A549 (cell line): ENCODE measurements around the gene C1orf35. TPM values are rescaled to one million over a fixed set of nuclear protein-coding genes. Genes with fewer than 3 reads are reported as not detected.

Source experiments
- ATAC-seq, 2 experiments: fragments of 200-7000 bp in 1 of 2; fragments of >200 bp in 1 of 2; cut with Nextera tagmentation in 1 of 2; cut with Tn5 transposase in 1 of 2; 3 replicates each; pipeline versions ENCODE4 v1.8.0 to v1.9.1; 2018 to 2020; ENCODE audit warnings: mild to moderate bottlenecking in 1 of 2, moderate library complexity in 1 of 2
- CTCF ChIA-PET: fragments of 300-600 bp; sonication (Branson Sonifier 250); formaldehyde crosslinking; extraction: SDS; loops from one replicate; lab custom pipeline; 2021; ENCODE audit warnings: antibody characterized with exemption, inconsistent platforms; lab: Yijun Ruan, JAX
- POLR2A ChIA-PET: fragments of 350-600 bp; formaldehyde crosslinking; extraction: SDS; loops from one replicate; lab custom pipeline; 2021; ENCODE audit warnings: antibody characterized with exemption, inconsistent platforms; lab: Yijun Ruan, JAX
- DNase-seq, 2 experiments: peaks; one replicate each; pipeline versions ENCODE4 v3.0.0 to v3.0.0-alpha.2; 2011 to 2016; ENCODE audit warnings: low read depth in 1 of 2, low spot score in 1 of 2
- FAIRE-seq: peaks from 2 replicates; lab custom pipeline; 2011; peaks lifted over from hg19 to GRCh38; lab: Jason Lieb, UNC
- H3K27ac ChIP-seq, 2 experiments: fragments of >200 bp; sonication (Bioruptor Twin); formaldehyde crosslinking; 3 replicates each; pipeline ENCODE4 v1.5.1; 2016 to 2017
- H3K4me1 ChIP-seq: fragments of >200 bp; sonication (Bioruptor Twin); formaldehyde crosslinking; 3 replicates; pipeline ENCODE4 v1.6.1; 2016
- H3K4me2 ChIP-seq: fragments of >200 bp; sonication (Bioruptor Twin); formaldehyde crosslinking; 3 replicates; pipeline ENCODE4 v1.6.1; 2016
- H3K4me3 ChIP-seq: fragments of >200 bp; sonication (Bioruptor Twin); formaldehyde crosslinking; 3 replicates; pipeline ENCODE4 v1.5.1; 2016
- H3K9me3 ChIP-seq: fragments of >200 bp; sonication (Bioruptor Twin); formaldehyde crosslinking; 3 replicates; pipeline ENCODE4 v1.6.1; 2016
- CBX2 ChIP-seq: fragments of 200-600 bp; sonication (generic); IDR thresholded peaks from 2 replicates; pipeline ENCODE4 v1.6.1; 2016; ENCODE audit warnings: low read depth, mild to moderate bottlenecking, borderline replicate concordance
- CBX8 ChIP-seq: fragments of 200-600 bp; sonication (generic); IDR thresholded peaks from 2 replicates; pipeline ENCODE4 v1.6.1; 2016
- CEBPB ChIP-seq, 2 experiments: fragments of >200 bp in 1 of 2; sonication (Bioruptor Twin) in 1 of 2; formaldehyde crosslinking in 1 of 2; IDR thresholded peaks; 2 replicates each; pipeline ENCODE4 v1.6.1; 2012 to 2016
- CHD4 ChIP-seq: fragments of 200-600 bp; sonication (generic); IDR thresholded peaks from 2 replicates; pipeline ENCODE4 v1.6.1; 2016; ENCODE audit warnings: antibody characterized with exemption, mild to moderate bottlenecking, borderline replicate concordance
- EHMT2 ChIP-seq: fragments of 200-600 bp; sonication (generic); IDR thresholded peaks from 2 replicates; pipeline ENCODE4 v1.6.1; 2016; ENCODE audit warnings: antibody characterized with exemption, low read depth, mild to moderate bottlenecking, moderate library complexity
- ESRRA ChIP-seq: fragments of 150-350 bp; IDR thresholded peaks from 2 replicates; pipeline ENCODE4 v1.6.1; 2014; ENCODE audit warnings: mild to moderate bottlenecking, low read length, borderline replicate concordance
- MYC ChIP-seq: IDR thresholded peaks from 2 replicates; pipeline ENCODE4 v1.6.1; 2012; ENCODE audit warnings: mild to moderate bottlenecking, inconsistent platforms, low read length, improper control_type of control experiment, borderline replicate concordance
- NPAS2 ChIP-seq: fragments of 250-450 bp; sonication (Bioruptor Pico); IDR thresholded peaks from 2 replicates; pipeline ENCODE4 v1.8.0; 2022; ENCODE audit warnings: mild to moderate bottlenecking, moderate library complexity, borderline replicate concordance
- RAD21 ChIP-seq, 2 experiments: fragments of >200 bp in 1 of 2; sonication (Bioruptor Twin) in 1 of 2; formaldehyde crosslinking in 1 of 2; IDR thresholded peaks in 1 of 2; conservative IDR thresholded peaks in 1 of 2; 2 replicates in 1 of 2; 3 replicates in 1 of 2; pipeline ENCODE4 v1.6.1; 2012 to 2018; ENCODE audit warnings: inconsistent platforms in 1 of 2
- RARB ChIP-seq: fragments of 250-450 bp; sonication (Bioruptor Pico); IDR thresholded peaks from 2 replicates; pipeline ENCODE4 v1.8.0; 2021; ENCODE audit warnings: mild to moderate bottlenecking, moderate library complexity
- RCOR1 ChIP-seq: fragments of 150-350 bp; IDR thresholded peaks from 2 replicates; pipeline ENCODE4 v1.6.1; 2014; ENCODE audit warnings: antibody characterized with exemption, low read length, low read depth
- RFX5 ChIP-seq: fragments of 450-650 bp; IDR thresholded peaks from 2 replicates; pipeline ENCODE4 v1.7.1; 2014; ENCODE audit warnings: antibody characterized with exemption, mild to moderate bottlenecking, moderate library complexity
- RNF2 ChIP-seq: fragments of 200-600 bp; sonication (generic); IDR thresholded peaks from 2 replicates; pipeline ENCODE4 v1.6.1; 2016; ENCODE audit warnings: low read depth, mild to moderate bottlenecking, antibody characterized with exemption, moderate library complexity, borderline replicate concordance
- SMC3 ChIP-seq: fragments of >200 bp; sonication (Bioruptor Twin); formaldehyde crosslinking; IDR thresholded peaks from 3 replicates; pipeline ENCODE4 v1.6.1; 2018; ENCODE audit warnings: inconsistent platforms
- TP53 ChIP-seq: fragments of 250-450 bp; sonication (Bioruptor Pico); IDR thresholded peaks from 2 replicates; pipeline ENCODE4 v1.5.0; 2021; ENCODE audit warnings: mild to moderate bottlenecking, moderate library complexity
- ZC3H11A ChIP-seq: fragments of 450-650 bp; IDR thresholded peaks from 2 replicates; pipeline ENCODE4 v1.6.1; 2014; ENCODE audit warnings: antibody characterized with exemption, mild to moderate bottlenecking
- WGBS: methylation state at CpG from one replicate; pipeline ENCODE4 v1.1.6; 2017; ENCODE audit errors: missing lambda C conversion rate; 5-methylcytosine and 5-hydroxymethylcytosine counted together
- polyA plus RNA-seq, 4 experiments: library from polyadenylated mRNA; depleted of rRNA in 3 of 4; stranded (reverse); fragments of >200 nt; fragmentation: RNase III in 1 of 4; extraction: RNeasy Plus Mini Kit Qiagen cat#74134 plus additional on column Dnase treatment in 1 of 4; gene quantifications; 2 replicates in 3 of 4; 3 replicates in 1 of 4; pipeline ENCODE4 v1.2.3, GENCODE V29; 2011 to 2017
- TF ChIP-seq, protein P1 (sequence below): fragments of 250-450 bp; sonication (Bioruptor Pico); IDR thresholded peaks from 2 replicates; pipeline ENCODE4 v1.5.0; 2021; ENCODE audit warnings: mild to moderate bottlenecking, moderate library complexity, borderline replicate concordance
- TF ChIP-seq, protein P2 (sequence below): fragments of 150-350 bp; IDR thresholded peaks from 2 replicates; pipeline ENCODE4 v1.6.1; 2014; ENCODE audit warnings: low read depth, mild to moderate bottlenecking, low read length
- TF ChIP-seq, protein P3 (sequence below): fragments of >200 bp; sonication (Bioruptor Twin); formaldehyde crosslinking; IDR thresholded peaks from 3 replicates; pipeline ENCODE4 v1.5.1; 2016

C1orf35 gene
- polyA plus RNA-seq, 2 of the 4 experiments (the other 2 are of a cell fraction), result 9.8 to 28.9 TPM

DNA sequence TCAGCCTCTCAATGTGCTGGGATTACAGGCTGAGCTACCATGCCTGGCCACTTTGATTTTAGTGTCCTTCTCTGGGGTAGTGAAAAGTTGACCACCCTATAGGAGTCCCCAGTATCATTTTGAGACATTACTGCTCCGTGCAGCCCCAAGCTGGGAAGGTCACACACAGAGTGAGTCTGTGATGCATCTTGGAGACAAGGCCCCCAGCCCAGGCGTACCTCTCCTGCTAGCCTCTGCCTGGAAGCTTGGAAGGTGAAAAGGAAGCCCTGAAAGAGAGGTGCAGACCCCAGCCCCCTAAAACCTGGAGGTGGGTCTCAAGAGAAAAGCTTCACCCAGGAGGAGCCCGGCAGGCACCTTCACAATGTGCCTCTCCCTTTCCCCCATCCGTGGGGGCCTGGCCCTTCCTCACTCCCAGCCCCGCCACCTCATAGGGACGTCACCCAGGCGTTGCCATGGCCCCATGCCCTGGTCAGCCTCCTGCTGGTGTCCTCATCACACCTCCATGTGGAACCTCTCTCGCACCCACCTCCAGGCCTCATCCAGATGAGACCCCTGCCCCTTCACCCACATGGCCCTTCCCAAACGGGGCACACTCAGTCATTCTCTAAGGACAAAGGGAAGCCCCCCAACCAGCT is 26.2 kb downstream of the C1orf35 start:
- CTCF ChIA-PET, result interaction anchor here (0.6 to 2.8 kb wide), 6 partner anchors 17 to 1744 kb away, joined by 3 to 13 read pairs (median 3); no protein-coding TSS in a partner anchor
- DNase-seq, result no peak

DNA sequence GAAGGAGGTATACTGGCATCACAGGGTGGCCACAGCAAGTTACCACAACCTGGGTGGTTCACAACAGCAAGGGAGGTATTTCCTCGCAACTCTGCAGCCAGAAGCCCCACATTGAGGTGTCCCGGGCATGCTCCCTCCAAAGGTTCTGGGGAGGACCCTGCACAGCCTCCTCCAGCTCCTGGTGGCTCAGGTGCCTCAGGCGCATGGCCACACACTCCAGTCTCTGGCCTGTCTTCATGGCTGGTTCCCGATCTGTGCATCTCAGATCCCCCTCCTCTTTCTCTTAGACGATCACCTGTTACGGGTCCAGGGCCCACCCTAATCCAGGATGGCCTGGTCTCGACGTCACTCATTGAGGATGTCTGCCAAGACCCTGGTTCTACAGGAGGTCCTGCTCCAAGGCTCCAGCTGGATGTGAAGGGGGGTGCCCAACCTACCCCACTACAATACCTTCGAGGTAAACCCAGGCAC is 27.3 kb downstream of the C1orf35 start:
- no peaks in the 10 kb centered on the region for H3K9me3 ChIP-seq
- ChIA-PET POLR2A (no interaction called here), CTCF (interaction anchor here (1.1 kb wide), 1 partner anchor 16 kb away, joined by 3 read pairs; no protein-coding TSS in a partner anchor)
- DNase-seq, result no peak
- no peak overlapping the region for H3K4me2 ChIP-seq
- ATAC-seq, result no peak
- no peak for FAIRE-seq
- H3K4me1 ChIP-seq, result peaks cover under 1% of the 10 kb centered on the region; the same call in 1 of the 3 replicates
- no peak for TF ChIP-seq RARB
- no peak overlapping the region for H3K27ac ChIP-seq
- WGBS, result 83% methylated on average over 8 of the region's 9 CpGs
- H3K4me3 ChIP-seq, result no peak overlapping the region

More for the DNA sequence above, 26.2 kb downstream of the C1orf35 start:
- Histone ChIP-seq H3K4me1 (peaks cover 6% of the 10 kb centered on the region; the same call in 1 of the 3 replicates), H3K9me3 (no peaks in the 10 kb centered on the region), H3K4me3 (no peak overlapping the region)
- FAIRE-seq (no peak), ATAC-seq (no peak)
- 84% methylated on average over 9 of the region's 9 CpGs for WGBS
- POLR2A ChIA-PET, result no interaction called here
- TF ChIP-seq CHD4 (no peak), CEBPB (IDR thresholded peaks at IDR 0.05) (no peak), ZC3H11A (no peak), ESRRA (no peak), RAD21 (conservative IDR thresholded peaks at IDR 0.05 in 1 of 2, IDR thresholded peaks at IDR 0.05 in 1 of 2) (no peak), TP53 (CRISPR knock-in tag) (no peak)
- TF ChIP-seq, protein P1, sequence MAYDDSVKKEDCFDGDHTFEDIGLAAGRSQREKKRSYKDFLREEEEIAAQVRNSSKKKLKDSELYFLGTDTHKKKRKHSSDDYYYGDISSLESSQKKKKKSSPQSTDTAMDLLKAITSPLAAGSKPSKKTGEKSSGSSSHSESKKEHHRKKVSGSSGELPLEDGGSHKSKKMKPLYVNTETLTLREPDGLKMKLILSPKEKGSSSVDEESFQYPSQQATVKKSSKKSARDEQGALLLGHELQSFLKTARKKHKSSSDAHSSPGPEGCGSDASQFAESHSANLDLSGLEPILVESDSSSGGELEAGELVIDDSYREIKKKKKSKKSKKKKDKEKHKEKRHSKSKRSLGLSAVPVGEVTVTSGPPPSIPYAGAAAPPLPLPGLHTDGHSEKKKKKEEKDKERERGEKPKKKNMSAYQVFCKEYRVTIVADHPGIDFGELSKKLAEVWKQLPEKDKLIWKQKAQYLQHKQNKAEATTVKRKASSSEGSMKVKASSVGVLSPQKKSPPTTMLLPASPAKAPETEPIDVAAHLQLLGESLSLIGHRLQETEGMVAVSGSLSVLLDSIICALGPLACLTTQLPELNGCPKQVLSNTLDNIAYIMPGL, result no peak
- TF ChIP-seq, all 56 proteins: peak for 0
- Histone ChIP-seq H3K4me2 (no peak overlapping the region), H3K27ac (no peak overlapping the region)

DNA sequence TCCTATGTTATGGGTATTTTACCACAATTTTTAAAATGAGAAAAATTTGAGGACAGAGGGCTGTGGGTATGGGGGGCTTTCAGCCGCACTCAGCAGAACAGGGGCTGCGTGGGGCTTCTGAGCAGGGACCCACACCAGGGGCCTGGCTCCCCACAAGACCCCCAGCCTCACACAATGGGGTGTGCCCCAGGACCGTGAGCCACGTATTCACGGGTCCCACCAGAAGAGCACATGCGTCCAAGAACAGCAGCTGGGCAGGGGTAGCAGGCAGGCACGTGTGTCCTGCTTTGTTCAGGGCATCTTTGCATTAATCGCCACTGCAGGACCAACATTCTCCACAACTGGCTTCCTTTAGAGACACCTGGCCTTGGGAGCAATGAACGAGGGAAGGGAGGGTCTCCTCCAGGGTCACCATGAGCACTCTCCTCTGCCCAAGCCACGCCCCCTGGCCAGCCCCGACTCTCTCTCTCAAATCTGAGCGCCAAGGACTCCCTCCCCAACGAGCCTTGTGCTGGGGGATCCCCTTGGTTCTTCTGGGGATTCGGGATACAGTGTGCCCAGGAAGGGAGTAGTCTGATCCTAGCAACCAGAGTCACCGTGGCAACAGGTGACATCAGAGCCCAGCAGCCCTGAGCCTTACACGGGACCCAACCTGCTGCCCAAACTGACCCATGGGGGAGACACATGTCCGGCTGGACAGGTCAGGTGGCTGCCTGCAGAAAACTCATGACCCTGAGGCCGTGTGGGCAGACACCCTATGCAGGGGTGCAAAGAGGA is 28.0 kb downstream of the C1orf35 start:
- DNase-seq, result no peak
- Histone ChIP-seq H3K4me3 (no peak overlapping the region), H3K4me2 (no peak overlapping the region), H3K9me3 (no peaks in the 10 kb centered on the region), H3K27ac (no peak overlapping the region), H3K4me1 (no peaks in the 10 kb centered on the region)
- POLR2A ChIA-PET, result no interaction called here
- TF ChIP-seq RFX5, result peak; percentile 96
- TF ChIP-seq RNF2, result no peak
- TF ChIP-seq ESRRA, result no peak
- TF ChIP-seq NPAS2 (CRISPR knock-in tag), result no peak
- FAIRE-seq, result no peak
- 52% methylated on average over 16 of the region's 18 CpGs for WGBS
- CTCF ChIA-PET, result interaction anchor here (0.7 to 1.7 kb wide), 2 partner anchors 76 to 312 kb away, joined by 3 to 9 read pairs; no protein-coding TSS in a partner anchor
- ATAC-seq, result no peak

DNA sequence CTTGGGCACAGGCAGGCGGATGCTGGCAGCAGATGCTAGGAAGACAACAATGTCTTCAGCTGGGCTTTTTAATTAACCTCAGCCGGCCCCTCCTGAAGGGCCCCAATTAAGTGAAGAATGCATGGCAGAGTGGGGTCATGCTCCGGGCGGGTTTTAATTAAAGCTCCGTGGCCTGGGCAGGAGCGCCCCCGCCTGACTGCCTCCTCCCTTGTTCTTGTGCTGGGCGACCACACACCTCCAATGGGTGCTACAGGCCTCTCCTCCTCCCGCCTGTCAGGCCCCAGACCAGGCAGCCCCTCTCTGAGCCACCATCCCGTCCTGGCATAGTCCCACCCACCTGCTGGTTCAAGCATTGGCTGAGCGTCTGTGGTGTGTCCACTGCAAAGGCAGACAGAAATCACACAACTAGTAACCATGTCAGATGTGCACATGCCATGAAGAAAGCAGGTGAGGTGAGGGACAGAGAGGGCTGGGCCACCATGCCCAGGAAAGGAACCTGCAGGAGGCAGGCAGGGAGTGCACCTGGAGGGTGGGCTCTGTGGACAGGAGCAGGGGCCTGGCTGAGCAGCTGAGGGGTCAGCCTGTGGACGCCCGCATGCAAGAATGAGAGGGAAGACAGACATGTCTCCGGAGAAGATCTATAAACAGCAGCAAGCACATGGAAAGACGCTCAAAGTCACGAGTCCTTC is 29.1 kb downstream of the C1orf35 start:
- DNase-seq, result no peak
- 59% methylated on average over 12 of the region's 16 CpGs for WGBS
- ChIA-PET CTCF (interaction anchor here (0.7 to 1.7 kb wide), 7 partner anchors 11 to 311 kb away, joined by 3 to 10 read pairs (median 3); no protein-coding TSS in a partner anchor), POLR2A (interaction anchor here (1.1 kb wide), 1 partner anchor 8 kb away, joined by 4 read pairs; the partner anchor contains the start of gene ARF1)
- no peak overlapping the region for H3K4me3 ChIP-seq
- FAIRE-seq, result no peak
- H3K4me2 ChIP-seq, result no peak overlapping the region
- no peaks in the 10 kb centered on the region for H3K9me3 ChIP-seq
- ATAC-seq, result peak in 1 of 2 experiments; percentile 48; a peak in 3 of 6 replicates
- no peaks in the 10 kb centered on the region for H3K4me1 ChIP-seq
- no peak overlapping the region for H3K27ac ChIP-seq
- TF ChIP-seq, protein P2, sequence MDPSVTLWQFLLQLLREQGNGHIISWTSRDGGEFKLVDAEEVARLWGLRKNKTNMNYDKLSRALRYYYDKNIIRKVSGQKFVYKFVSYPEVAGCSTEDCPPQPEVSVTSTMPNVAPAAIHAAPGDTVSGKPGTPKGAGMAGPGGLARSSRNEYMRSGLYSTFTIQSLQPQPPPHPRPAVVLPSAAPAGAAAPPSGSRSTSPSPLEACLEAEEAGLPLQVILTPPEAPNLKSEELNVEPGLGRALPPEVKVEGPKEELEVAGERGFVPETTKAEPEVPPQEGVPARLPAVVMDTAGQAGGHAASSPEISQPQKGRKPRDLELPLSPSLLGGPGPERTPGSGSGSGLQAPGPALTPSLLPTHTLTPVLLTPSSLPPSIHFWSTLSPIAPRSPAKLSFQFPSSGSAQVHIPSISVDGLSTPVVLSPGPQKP, result no peak
- TF ChIP-seq RARB (no peak), ZC3H11A (no peak), SMC3 (peak; percentile 32; the same call in 1 of the 3 replicates), RAD21 (conservative IDR thresholded peaks at IDR 0.05 in 1 of 2, IDR thresholded peaks at IDR 0.05 in 1 of 2) (peak; percentile 46 to 62; a peak in 4 of 5 replicates), CBX8 (no peak), EHMT2 (no peak), MYC (no peak), RCOR1 (no peak), NPAS2 (CRISPR knock-in tag) (no peak), CBX2 (no peak)
- TF ChIP-seq, protein P3, sequence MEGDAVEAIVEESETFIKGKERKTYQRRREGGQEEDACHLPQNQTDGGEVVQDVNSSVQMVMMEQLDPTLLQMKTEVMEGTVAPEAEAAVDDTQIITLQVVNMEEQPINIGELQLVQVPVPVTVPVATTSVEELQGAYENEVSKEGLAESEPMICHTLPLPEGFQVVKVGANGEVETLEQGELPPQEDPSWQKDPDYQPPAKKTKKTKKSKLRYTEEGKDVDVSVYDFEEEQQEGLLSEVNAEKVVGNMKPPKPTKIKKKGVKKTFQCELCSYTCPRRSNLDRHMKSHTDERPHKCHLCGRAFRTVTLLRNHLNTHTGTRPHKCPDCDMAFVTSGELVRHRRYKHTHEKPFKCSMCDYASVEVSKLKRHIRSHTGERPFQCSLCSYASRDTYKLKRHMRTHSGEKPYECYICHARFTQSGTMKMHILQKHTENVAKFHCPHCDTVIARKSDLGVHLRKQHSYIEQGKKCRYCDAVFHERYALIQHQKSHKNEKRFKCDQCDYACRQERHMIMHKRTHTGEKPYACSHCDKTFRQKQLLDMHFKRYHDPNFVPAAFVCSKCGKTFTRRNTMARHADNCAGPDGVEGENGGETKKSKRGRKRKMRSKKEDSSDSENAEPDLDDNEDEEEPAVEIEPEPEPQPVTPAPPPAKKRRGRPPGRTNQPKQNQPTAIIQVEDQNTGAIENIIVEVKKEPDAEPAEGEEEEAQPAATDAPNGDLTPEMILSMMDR, result peak; percentile 21; the same call in 1 of the 3 replicates
